NCI-H1694 (cell line): ENCODE results near the gene RXFP4.
A peak's percentile ranks its signal among the peaks of the same experiment; 100 is the strongest.

Experiments
- DNase-seq: peaks from one replicate; lab custom pipeline; 2025; lab: John Stamatoyannopoulos, UW

Gene RXFP4

GRCh38 chr1:155960081-155960745, 18.8 kb downstream of the RXFP4 start:
- no peak for DNase-seq

- DNase-seq = no peak
Measured at GRCh38 chr1:155961937-155962336, 20.5 kb downstream of the RXFP4 start.

GRCh38 chr1:155962599-155963211, 21.3 kb downstream of the RXFP4 start:
- DNase-seq = no peak

- DNase-seq = no peak
Measured at GRCh38 chr1:155964193-155964592, 22.8 kb downstream of the RXFP4 start.

GRCh38 chr1:155966135-155966534, 24.7 kb downstream of the RXFP4 start:
- DNase-seq = no peak

GRCh38 chr1:155966750-155967149, 25.3 kb downstream of the RXFP4 start:
- DNase-seq = no peak

- DNase-seq = no peak
Measured at GRCh38 chr1:155967341-155968050, 26.1 kb downstream of the RXFP4 start.

- DNase-seq = no peak
Measured at GRCh38 chr1:155968051-155968400, 26.6 kb downstream of the RXFP4 start.

- peak; percentile 85 for DNase-seq
Measured at GRCh38 chr1:155968670-155969069, 27.2 kb downstream of the RXFP4 start.

GRCh38 chr1:155969377-155969791, 27.9 kb downstream of the RXFP4 start:
- DNase-seq = no peak

GRCh38 chr1:155970531-155971167, 29.2 kb downstream of the RXFP4 start:
- DNase-seq = no peak

- no peak for DNase-seq
Measured at GRCh38 chr1:155971910-155972809, 30.7 kb downstream of the RXFP4 start.

- no peak for DNase-seq
Measured at GRCh38 chr1:155973723-155974122, 32.3 kb downstream of the RXFP4 start.

GRCh38 chr1:155974208-155975115, 33.0 kb downstream of the RXFP4 start:
- DNase-seq = peak; percentile 70

GRCh38 chr1:155975375-155976061, 34.1 kb downstream of the RXFP4 start:
- peak; percentile 58 for DNase-seq

GRCh38 chr1:155976062-155976912, 34.8 kb downstream of the RXFP4 start:
- DNase-seq = peak; percentile 97

GRCh38 chr1:155976913-155977689, 35.7 kb downstream of the RXFP4 start:
- DNase-seq = no peak

- no peak for DNase-seq
Measured at GRCh38 chr1:155977690-155978324, 36.4 kb downstream of the RXFP4 start.
